GM18517 (cell line): ENCODE results near the gene GRPEL2.
A peak's percentile ranks its signal among the peaks of the same experiment; 100 is the strongest.

Source experiments
- ATAC-seq: cut with Tn5 transposase; IDR thresholded peaks from one replicate; pipeline ENCODE4 v1.9.1; 2021; ENCODE audit warnings: mild to moderate bottlenecking, moderate library complexity; ENCODE audit not compliant: unreplicated experiment

GRPEL2 gene

GRCh38 chr5:149353911-149354310 lies 8.6 kb downstream of the GRPEL2 start:
- ATAC-seq, result no peak

- no peak for ATAC-seq
These were observed 10.4 kb downstream of the GRPEL2 start for GRCh38 chr5:149355688-149356087.

DNA sequence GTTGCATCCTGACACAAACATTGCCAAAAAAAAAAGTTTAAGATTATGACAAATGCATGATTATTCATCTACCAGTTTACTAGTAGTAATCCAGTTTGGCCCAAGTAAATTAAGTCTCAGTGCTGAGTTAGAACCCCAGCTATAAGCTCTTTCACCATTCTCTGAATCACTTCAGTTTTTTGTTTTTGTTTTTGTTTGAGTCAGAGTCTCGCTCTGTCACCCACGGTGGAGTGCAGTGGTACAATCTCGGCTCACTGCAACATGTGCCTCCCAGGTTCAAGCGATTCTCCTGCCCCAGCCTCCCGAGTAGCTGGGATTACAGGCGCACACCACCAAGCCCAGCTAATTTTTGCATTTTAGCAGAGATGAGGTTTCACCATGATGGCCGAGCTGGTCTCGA lies 11.1 kb downstream of the GRPEL2 start:
- ATAC-seq, result no peak

DNA sequence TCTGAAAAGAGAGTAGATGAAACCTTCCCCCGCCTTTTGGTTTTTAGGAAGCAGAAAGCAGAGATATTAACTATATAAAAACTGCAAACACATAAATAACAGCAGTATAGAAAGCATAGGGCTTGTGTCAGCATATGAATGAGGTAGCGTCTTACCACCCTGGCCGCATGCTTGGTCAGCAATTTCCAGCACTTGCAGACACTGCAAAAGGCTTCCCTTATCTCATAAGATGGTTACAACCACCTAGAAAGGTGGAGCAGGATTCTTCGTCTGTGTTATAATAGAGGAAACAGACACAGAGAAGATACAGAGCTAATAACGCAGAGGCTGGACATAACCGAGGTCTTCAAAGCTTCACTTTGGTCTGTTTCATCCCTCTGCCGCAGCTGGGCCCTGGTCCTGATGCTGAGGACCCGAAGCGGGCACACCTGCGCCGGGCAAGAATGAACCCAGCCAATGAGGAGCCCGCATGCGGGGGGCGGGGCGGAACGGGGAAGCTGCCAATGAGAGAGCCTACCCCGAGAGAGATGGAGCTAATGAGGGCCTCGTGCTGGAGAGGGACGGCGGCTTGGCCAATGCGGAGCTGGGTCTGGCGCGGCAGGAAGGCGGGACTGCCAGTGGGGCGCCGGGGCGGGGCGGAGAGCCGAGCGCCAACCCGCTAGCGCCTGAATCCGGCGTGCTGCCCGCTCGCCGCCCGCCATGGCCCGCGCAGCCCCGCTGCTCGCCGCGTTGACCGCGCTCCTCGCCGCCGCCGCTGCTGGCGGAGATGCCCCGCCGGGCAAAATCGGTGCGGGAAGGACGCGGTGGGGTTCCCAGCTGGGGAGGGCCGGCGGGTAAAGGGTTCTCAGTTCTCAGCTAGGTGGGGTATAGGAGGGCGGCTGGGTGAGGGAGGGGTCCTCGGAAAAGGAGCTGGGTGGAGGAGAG lies 12.3 kb downstream of the GRPEL2 start, which contains the start of gene PCYOX1L:
TSS of gene PCYOX1L (plus strand) at position 677 of the 924 bp plus-strand sequence. CDS start at position 700, 23 bp downstream.
- peak; percentile 98 for ATAC-seq

- ATAC-seq, result no peak
These were observed 13.0 kb downstream of the GRPEL2 start for GRCh38 chr5:149358294-149358651.

DNA sequence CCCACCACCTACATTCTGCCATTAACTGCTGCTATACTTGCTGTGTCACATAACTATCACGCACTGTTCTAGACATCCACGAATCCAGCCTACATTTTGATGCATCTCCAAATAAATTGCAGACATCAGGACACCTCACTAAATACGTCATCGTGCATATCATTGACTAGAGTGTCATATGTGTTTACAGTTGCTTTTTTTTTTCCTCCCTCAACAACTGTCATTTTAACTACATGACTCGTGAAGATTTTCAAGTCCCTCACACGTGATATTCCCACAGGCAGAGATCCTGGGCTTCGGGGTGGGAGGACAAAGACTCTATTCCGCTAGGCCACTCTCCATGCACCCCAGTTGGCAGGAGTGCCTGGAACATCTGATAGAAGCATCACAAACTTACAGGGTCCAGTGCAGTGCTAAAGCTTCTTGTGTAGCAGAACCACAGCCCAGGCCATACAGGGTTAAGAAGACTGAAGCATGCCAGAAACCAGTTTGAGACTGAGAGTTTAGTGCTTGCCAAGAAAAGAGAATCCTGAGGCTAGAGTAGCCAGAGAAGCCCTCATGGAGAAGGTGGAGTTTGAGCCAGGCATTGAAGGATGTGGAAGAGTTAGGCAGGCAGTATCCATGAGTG lies 13.7 kb downstream of the GRPEL2 start:
- no peak for ATAC-seq

DNA sequence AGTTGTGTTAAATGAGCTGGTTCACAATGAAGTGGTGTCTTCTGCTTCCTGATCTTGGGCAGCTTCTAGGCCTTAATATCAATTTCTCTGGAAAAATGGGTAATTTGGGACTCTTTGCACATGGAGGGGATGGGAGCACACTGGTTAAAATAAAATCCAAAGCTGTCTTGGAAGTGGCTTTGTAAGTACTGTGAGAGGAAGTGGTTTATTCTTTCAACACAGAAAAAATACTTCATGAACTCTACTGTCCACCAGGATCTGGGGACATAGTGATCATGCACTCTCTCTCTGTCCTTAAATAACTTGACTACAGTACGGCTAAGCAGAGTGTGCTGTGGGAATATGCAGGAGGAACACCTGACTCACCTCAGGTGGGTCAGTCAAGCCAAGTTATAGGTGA lies 15.0 kb downstream of the GRPEL2 start:
- no peak for ATAC-seq

GRCh38 chr5:149362541-149362940 lies 17.2 kb downstream of the GRPEL2 start:
- no peak for ATAC-seq

GRCh38 chr5:149363358-149363757 lies 18.1 kb downstream of the GRPEL2 start:
- no peak for ATAC-seq

DNA sequence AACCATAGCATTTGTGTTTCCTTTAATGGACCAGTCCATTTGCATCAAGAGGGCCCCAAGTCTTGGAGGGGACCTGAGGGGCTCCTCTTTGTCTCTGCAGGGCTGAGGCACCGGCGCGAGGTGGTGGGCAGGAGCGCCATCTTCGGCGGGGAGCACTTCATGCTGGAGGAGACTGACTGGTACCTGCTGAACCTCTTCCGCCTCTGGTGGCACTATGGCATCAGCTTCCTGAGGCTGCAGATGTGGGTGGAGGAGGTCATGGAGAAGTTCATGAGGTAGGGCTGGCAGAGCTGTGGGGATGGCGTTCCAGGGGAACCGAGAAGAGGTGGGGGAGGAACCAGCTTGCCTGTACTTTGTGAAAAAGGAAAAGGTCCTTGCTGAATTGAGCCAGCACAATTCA lies 18.6 kb downstream of the GRPEL2 start:
- no peak for ATAC-seq

DNA sequence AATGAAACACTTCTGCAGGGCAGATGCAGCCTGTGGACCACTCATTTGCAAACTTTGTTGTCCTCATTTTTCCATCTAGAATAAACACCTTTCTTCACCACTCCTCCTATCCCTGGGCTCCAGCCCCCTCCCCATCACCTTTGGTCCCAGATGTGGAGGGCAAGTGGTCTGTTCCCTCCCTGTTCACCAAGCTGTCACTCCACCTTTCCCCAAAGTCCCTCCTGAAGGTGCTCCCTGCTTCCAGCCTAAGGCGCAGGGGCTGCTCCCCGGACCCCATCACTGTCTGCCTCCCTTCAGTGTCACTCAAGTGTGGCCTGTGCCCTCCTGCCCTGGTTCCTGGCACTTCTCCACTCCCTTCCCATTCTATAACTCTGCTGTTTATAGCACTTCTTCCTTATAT lies 19.4 kb downstream of the GRPEL2 start:
- ATAC-seq, result no peak

- no peak for ATAC-seq
These were observed 20.1 kb downstream of the GRPEL2 start for GRCh38 chr5:149365418-149365817.

DNA sequence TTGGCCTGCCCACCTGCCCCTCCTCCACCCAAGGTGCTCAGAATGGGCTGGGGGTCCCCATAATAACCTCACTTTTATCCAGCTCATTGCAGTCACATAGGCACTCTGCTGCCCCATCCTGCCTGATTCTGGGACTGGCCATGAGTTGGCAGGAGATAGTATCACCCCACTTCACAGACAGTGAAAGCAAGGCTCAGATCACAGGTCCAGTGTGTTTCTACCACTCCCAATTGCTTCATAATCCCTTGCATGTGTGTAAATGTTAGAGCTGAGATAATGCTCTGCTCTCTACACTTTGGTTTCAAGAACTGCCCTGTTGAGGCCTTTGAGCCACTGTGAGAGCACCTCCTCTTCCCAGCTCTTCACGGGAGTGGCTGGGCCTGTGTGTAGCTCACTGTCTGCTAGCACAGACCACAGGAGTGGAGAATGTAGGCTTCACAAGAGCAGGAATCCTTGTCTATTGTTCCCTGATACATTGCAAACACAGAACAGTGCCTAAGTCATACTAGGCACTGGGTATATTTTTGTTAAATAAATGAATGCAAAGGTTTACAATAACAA lies 20.9 kb downstream of the GRPEL2 start:
- no peak for ATAC-seq

GRCh38 chr5:149367249-149367971 lies 22.1 kb downstream of the GRPEL2 start:
- ATAC-seq, result peak; percentile 73

DNA sequence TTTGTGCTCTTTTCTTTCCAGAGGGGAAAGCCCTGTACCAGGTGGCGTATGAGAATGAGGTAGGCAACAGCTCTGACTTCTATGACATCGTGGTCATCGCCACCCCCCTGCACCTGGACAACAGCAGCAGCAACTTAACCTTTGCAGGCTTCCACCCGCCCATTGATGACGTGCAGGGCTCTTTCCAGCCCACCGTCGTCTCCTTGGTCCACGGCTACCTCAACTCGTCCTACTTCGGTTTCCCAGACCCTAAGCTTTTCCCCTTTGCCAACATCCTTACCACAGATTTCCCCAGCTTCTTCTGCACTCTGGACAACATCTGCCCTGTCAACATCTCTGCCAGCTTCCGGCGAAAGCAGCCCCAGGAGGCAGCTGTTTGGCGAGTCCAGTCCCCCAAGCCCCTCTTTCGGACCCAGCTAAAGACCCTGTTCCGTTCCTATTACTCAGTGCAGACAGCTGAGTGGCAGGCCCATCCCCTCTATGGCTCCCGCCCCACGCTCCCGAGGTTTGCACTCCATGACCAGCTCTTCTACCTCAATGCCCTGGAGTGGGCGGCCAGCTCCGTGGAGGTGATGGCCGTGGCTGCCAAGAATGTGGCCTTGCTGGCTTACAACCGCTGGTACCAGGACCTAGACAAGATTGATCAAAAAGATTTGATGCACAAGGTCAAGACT lies 22.8 kb downstream of the GRPEL2 start:
- no peak for ATAC-seq

GRCh38 chr5:149370878-149371277 lies 25.6 kb downstream of the GRPEL2 start:
- no peak for ATAC-seq

GRCh38 chr5:149371296-149371962 lies 26.1 kb downstream of the GRPEL2 start:
- no peak for ATAC-seq

- no peak for ATAC-seq
These were observed 26.9 kb downstream of the GRPEL2 start for GRCh38 chr5:149372076-149372795.

- ATAC-seq, result no peak
These were observed 27.6 kb downstream of the GRPEL2 start for GRCh38 chr5:149372932-149373331.

- no peak for ATAC-seq
These were observed 29.0 kb downstream of the GRPEL2 start for GRCh38 chr5:149374303-149374702.
